ENCODE results near the gene PRRC2A.

GRCh38 chr6:31643818-31644454 is 23.4 kb downstream of the PRRC2A start:
- TF ChIP-seq, protein P1, sequence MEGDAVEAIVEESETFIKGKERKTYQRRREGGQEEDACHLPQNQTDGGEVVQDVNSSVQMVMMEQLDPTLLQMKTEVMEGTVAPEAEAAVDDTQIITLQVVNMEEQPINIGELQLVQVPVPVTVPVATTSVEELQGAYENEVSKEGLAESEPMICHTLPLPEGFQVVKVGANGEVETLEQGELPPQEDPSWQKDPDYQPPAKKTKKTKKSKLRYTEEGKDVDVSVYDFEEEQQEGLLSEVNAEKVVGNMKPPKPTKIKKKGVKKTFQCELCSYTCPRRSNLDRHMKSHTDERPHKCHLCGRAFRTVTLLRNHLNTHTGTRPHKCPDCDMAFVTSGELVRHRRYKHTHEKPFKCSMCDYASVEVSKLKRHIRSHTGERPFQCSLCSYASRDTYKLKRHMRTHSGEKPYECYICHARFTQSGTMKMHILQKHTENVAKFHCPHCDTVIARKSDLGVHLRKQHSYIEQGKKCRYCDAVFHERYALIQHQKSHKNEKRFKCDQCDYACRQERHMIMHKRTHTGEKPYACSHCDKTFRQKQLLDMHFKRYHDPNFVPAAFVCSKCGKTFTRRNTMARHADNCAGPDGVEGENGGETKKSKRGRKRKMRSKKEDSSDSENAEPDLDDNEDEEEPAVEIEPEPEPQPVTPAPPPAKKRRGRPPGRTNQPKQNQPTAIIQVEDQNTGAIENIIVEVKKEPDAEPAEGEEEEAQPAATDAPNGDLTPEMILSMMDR (conservative IDR thresholded peaks at IDR 0.05; ENCODE audit: low read length), result no peak
- no peak for TF ChIP-seq EZH2phosphoT487 (IDR thresholded peaks at IDR 0.05; ENCODE audit: borderline replicate concordance, low read depth, low read length)

All from OCI-LY7 (cell line).